Suppressor macrophage treated with lipopolysaccharide for 1 hour (primary cell): ENCODE measurements around the gene RFX8.
"Not testable (repeated sequence)": the region's sequence is repeated elsewhere in the genome, so short reads cannot be mapped to it uniquely, and the experiment has no call there.

Experiments used
- DNase-seq, 3 donors: peaks; one replicate each; pipeline ENCODE4 v3.0.0-alpha.2; 2020 to 2022

The RFX8 gene

DNA sequence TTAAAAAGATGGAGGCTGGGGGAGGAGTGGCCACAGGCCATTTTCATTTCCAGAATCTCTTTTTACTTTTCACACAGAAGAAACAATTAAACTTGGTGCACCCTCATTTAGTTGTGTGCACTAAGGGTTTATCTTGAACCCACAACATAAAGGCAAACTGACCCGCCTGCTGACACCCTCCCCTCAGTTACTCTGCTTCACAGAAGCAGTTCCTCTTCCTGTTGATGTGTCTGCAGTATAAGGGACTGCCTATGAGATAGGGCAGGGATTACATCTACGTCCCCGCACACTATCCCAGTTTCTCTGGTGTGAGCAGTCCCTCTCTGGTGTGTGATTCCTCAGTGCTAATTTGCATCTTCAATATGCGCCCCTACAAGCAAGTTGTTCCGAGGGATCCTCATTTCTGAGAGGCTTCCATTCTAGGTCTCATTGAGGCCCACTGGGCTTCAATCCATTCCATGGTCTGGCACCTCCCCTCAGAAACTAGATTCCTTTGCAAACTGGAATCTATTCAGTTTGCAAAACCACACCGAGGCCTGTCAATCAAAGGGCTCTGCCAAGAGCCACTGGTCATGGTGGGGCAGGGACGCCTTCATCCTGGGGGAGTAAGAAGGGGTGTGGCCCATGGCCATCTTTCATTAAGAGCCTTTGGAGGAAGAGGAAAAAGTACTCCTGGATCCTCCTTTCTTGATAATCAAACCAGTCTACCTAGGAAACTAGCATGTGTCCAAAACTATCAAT lies 99.9 kb downstream of the RFX8 start:
- DNase-seq, result no peak

- no peak for DNase-seq
These were observed 102.1 kb downstream of the RFX8 start for GRCh38 chr2:101372792-101373191.

GRCh38 chr2:101371636-101372035 lies 103.3 kb downstream of the RFX8 start:
- DNase-seq, result peak; percentile 74 to 77 (median 77)

GRCh38 chr2:101369100-101369499 lies 105.8 kb downstream of the RFX8 start:
- DNase-seq, result no peak

DNA sequence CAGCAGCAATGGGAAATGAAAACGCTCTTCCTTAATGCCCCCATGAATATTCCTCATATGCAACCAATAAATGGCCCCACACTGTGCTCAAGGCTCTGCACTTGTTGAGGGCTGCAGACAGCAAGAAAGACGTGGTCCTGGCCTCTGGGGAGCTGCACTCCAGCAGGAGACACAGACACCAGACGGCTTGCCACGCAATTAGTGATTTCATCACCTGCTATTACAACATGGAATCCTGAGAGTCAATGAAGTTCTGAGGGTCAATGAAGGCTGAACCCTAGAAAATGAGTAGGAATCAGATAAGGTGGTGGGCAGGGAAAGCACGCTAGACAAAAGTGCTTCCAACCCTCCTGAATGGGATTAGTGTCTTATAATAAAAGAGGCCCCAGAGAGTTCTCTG lies 106.5 kb downstream of the RFX8 start:
- peak; percentile 33 to 53 (median 36) for DNase-seq

DNA sequence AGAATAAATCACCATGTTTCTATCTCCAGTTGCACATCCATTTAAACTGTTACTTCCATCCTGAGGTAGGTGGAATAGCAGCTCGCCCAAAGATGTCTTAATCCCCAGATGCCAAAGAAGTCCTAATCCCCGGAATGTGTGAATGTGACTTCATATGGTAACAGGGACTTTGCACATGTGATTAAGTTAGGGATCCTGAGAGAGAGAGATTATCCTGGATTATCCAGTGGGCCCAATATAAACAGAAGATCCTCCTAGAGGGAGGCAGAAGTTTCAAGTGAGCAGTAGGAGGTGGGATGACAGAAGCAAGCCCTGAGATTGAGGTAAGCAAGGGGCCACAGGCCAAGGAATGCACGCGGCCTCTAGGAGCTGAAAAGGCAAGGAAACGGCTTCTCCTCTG lies 107.4 kb downstream of the RFX8 start:
- no peak for DNase-seq

GRCh38 chr2:101364878-101365277 lies 110.0 kb downstream of the RFX8 start:
- peak in 1 of 3 donors; percentile 29 for DNase-seq

- DNase-seq, result no peak
These were observed 112.1 kb downstream of the RFX8 start for GRCh38 chr2:101362777-101363176.

GRCh38 chr2:101362316-101362715 lies 112.6 kb downstream of the RFX8 start:
- DNase-seq, result no peak

GRCh38 chr2:101361522-101361921 lies 113.4 kb downstream of the RFX8 start:
- no peak for DNase-seq

GRCh38 chr2:101361121-101361520 lies 113.8 kb downstream of the RFX8 start:
- peak; percentile 57 to 60 (median 57) for DNase-seq

DNA sequence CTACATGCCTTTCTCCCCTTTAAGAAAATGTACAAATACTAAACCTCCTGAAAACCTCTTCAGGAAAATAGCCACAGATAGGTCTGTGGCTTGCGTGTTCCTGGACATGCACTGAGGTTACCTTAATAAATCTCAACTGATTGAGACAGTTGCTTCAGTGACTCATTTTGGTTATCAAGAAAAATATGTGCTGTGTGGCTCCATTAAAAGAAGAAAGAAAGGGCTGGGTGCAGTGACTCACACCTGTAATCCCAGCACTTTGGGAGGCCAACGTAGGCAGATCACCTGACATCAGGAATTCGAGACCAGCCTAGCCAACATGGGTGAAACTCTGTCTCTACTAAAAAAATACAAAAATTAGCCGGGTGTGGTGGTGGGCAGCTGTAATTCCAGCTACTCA lies 114.7 kb downstream of the RFX8 start:
- DNase-seq, result no peak

- DNase-seq, result no peak
These were observed 115.4 kb downstream of the RFX8 start for GRCh38 chr2:101359410-101359954.

DNA sequence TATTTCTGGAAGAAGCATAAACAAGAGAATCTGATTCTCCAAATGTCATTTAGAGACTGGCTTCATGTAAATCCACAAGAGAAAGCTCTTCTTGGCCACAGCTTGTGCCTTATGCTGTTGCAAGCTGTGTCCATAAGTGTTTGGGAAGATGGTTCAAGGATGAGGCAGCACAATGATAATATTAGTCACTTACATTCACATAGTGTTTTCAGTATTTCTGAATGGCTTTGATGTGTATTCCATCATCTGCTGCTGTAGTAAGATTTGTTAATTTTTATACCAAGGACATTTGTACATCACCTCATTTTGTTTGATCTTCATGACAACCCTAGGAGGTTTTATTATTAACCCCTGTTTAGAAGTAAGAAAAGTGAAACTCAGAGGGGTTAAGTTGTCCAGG lies 117.5 kb downstream of the RFX8 start:
- DNase-seq, result no peak

DNA sequence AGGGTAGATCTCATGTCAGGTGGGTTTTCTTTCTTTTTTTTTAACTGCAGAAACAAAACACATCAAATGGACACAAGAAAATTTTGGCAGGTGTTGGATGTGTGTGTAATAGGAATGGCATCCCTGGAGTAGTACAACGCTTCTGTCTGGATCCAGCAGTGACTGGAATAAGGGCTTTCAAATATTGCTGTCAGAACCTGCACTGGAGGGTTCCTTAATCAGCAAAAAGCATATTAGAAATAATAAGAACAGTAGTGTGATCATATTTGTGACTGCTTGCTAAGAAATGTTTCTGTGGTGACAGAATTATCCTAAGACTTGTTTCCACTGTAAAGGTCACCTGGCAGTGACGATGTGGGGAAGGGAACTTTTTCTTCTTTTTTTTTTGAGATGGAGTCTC lies 118.4 kb downstream of the RFX8 start:
- DNase-seq, result no peak

DNA sequence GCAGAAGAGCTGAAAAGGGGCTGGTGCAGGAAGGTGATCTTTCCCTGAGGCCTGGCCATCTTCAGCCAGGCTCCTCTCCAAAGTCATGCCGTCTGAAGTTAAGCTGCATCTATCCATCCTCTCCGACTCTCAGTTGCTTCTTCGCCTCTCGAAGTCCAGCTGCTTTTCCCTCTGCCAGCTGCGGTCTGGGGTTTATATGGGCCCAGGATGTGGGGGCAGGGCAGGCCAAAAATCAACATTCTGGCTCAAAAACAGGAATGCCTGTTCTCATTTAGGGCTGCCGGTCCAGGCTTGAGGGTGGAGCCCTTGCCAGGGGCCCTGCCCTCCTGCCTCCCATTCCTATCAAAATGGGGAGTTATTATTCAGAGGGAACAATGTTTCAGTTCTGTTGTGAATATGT lies 118.9 kb downstream of the RFX8 start:
- DNase-seq, result no peak

GRCh38 chr2:101355401-101356054 lies 119.4 kb downstream of the RFX8 start:
- DNase-seq, result no peak

GRCh38 chr2:101354420-101355311 lies 120.2 kb downstream of the RFX8 start:
- DNase-seq, result no peak

GRCh38 chr2:101352631-101353030 lies 122.3 kb downstream of the RFX8 start:
- not testable (repeated sequence) for DNase-seq

DNA sequence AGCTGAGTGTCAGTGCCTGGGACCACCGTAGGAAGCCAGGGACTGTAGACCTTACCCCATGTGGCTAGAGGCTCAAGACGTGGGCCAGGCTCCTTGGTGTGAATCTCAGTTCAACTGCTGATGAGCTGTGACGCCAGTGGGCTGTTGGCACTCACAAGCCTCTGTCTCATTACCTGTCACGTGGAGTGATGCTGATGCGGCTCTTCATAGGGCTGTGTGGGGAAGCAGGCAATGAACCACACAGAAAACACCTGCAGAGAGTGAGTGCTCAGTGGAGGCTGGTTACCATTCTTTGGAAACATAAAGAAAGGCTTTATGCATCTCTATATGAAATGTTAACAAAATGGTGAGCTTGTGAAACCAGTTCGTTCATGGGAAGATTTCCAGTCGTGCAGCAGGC lies 123.7 kb downstream of the RFX8 start:
- no peak for DNase-seq

DNA sequence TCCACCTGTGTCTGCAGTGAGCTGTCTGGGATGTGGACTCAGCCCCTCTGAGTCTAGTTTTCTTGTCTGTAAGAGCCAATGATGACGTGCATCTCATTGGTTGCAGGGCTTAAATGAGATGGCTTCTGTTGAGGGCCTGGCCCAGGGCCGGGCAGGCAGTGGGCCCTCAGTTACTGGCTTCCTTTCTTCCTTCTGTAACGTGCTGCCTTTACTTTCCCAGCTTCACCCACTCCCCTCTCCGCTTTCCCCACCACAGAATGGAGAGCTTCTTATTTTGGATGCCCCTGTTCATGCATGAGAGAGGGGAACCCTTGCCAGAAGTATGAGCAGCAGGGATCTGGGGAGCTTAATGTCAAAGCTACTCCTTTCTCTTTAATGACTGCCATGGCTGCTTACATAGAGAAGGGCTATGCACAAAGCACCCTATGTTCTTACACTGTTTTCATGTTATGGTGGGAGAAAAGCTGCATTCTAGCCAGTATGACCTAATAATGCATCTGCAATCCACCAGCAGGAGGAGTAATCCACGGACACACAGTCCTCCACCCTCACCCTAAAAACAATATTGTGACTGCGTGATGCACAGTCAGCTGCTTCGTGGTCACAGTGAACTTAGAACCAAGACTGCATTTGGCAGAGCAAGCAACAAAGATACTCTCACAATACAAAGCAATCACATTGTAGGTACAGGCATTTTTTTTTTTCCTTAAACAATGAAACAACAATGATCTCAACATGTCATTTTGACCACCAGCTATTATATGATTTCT lies 124.8 kb downstream of the RFX8 start:
- DNase-seq, result peak; percentile 84 to 90 (median 86)

DNA sequence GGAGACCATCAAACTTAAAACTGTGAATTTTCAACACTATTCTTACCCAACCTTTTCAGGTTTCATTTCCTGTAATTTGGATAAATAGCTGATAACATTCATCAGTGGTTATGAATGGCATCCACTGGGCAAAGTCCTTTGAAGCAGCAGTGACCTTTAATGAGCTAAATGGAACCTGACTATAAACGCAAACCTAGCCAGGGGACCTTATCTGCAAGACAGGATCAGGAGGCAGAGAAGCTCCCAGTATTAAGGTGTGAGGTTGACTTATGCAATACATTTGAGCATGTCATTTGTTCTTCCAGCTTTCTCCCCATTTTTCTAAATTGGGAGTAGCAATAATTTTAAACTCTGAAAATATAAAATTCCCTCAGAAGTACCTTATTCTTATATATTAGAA lies 126.0 kb downstream of the RFX8 start:
- peak in 1 of 3 donors; percentile 20 for DNase-seq
